HG03565 (cell line): ENCODE data around the gene KRT75.

ENCODE experiments used
- ATAC-seq: cut with Tn5 transposase; IDR thresholded peaks from one replicate; pipeline ENCODE4 v1.9.1; 2021; ENCODE audit warnings: mild to moderate bottlenecking, moderate library complexity; ENCODE audit not compliant: unreplicated experiment

The KRT75 gene

DNA sequence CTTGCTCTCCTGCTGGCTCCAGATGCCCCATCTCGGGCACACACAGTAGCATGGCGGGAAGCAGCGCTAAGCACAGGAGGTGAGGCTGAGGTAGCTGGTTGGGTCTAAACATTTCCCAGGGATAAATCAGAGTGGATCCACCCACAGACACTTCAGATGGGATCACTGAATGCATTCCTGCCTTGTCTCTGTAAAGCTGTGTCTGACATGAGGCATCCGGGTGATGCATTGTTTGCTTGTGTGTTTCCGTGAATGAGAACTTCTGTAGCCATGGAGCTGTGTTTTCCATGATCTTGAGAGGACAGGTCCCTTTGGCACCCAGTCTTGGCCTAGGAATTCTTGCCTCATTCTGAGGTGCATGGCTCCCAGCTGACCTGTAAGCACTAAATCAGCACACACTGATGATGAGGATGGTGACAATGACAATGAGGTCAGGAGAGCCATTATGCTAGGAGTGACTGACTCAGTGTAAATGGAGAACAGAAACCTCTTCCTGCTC, 6.7 kb upstream of the KRT75 start:
- ATAC-seq = no peak

DNA sequence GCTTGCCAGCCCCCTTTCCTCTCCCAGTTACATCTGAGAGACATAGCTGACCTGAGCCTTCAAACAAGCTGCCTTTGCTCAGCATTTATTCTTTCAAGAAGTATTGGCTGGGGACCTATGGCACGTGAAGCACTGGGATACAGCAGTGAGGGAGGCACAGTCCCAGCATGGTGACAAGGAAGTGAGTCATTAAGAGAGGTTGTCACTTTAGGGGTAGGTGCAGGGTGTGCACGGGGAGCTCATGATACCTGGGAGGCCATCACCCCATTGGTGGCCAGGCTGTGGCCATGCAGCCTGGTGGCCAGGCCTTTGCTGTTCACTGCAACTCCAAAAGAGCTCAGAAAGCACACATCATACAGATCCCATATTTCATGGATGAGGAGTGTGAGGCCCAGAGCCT, 5.7 kb upstream of the KRT75 start:
- no peak for ATAC-seq

DNA sequence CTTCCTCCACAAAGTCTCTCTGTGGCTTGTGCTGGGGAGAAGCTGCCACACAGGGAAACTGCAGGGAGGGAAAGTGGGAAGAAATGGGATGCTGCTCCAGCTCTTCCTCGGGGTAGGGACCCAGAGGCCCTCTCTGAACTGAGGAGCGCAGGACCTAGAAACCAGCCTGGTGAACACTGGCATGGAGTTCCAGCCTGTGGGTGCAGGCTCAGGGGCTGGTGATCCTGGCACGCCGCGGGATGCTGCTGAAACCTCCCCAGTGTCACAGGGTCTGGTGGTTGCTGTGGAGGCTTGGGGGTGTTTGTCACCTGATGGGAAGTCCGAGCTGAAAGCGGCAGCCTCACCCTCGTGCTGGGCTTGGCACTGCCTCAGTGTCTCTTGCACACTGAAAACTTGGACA, 5.2 kb upstream of the KRT75 start:
- ATAC-seq = no peak

DNA sequence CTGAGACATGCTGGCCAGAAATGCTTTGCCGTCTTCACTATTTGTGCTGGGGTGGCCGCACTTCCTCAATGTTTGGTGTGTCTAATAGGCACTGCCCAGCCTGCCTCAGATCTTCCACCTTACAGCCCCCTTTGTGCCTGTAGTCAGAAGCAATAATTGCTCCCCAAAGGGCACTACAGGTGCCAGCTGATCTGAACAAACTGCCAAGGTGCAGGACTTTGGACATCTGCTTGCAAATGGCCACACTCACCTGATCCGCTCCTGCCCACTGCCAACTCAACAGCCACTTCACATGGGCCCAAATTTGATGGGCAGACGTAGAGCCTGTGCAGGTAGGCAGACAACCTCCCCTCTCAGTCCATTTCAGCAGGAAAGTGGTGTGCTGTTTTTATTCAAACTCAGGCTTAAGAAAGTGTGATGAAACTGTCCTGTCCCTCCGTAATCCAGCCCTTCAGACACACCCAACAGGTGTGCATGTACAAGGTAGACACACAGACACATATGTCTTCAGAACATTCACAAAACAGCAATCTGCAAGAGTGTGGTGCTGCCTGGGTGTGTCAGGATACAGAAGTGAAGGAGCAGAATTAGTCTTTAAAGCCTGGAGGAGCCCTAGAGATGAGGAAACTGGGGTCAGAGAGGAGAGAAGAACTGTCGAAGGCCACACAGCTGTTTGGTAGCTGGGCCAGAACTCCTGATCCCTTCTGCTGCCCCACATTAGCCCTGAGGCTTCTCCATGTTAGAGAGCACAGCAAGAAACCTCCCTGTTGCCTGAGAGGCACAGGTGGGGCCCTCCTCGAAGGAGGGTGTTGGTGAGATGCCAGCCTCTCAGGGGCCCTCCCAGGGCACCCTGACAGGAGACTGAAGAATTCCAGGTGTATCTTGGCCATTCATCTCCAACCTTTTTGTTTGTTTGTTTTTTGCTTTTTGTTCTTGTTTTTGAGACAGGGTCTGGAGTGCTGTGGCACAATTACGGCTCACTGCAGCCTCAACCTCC, 4.4 kb upstream of the KRT75 start:
- no peak for ATAC-seq

DNA sequence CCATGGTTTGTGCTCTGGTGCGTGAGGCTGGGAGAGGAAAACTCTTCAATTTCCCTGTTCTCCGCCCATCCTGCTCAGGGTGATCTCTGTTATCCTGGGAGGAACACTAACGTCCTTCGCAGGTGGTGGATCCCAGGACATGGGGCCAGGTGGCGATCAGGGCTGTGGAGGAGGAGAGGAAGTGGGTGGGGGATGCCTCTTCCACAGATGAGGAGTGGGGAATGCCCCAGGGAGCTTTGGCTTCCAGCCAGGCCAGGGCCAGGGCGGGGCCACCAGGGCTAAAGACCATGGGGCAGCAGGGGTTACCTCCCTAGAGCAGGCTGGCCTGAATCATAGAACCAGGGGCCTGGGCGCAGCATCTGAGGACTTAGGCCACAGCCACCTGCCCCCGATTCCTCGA, 3.3 kb upstream of the KRT75 start:
- ATAC-seq = no peak

DNA sequence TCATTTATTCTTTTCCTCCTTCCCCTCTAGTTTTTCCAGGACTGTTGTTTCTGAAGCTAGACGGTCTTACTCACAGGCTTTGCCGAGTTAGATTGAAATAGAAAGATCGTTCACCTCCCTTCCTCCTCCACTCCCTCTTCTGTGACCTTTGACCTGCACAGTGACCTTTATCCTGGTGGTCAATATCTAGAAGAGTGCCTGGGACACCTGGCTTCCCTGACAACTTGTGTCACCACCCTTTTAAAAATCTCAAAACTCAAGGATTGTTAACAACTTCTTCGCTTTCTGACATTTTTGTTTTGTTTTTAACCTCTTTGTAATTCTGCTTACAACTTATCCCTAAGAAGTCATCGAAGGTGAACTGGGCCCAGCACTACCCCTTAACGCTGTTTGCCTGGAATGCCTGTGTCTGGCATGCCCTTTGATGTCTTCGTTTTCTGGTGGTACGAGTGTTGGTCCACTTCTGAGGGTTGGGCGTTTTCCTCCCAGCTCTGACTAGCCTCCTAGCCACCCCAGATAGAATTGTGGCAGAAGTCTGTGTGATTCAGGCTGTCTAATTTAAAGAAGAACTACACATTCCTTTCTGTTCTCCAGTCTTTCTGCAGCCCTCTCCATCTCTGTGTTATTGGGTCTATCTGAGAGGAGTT, 2.8 kb upstream of the KRT75 start:
- no peak for ATAC-seq

GRCh38 chr12:52436000-52436827, 2.0 kb upstream of the KRT75 start:
- no peak for ATAC-seq

GRCh38 chr12:52435659-52435999, 1.5 kb upstream of the KRT75 start:
- no peak for ATAC-seq

DNA sequence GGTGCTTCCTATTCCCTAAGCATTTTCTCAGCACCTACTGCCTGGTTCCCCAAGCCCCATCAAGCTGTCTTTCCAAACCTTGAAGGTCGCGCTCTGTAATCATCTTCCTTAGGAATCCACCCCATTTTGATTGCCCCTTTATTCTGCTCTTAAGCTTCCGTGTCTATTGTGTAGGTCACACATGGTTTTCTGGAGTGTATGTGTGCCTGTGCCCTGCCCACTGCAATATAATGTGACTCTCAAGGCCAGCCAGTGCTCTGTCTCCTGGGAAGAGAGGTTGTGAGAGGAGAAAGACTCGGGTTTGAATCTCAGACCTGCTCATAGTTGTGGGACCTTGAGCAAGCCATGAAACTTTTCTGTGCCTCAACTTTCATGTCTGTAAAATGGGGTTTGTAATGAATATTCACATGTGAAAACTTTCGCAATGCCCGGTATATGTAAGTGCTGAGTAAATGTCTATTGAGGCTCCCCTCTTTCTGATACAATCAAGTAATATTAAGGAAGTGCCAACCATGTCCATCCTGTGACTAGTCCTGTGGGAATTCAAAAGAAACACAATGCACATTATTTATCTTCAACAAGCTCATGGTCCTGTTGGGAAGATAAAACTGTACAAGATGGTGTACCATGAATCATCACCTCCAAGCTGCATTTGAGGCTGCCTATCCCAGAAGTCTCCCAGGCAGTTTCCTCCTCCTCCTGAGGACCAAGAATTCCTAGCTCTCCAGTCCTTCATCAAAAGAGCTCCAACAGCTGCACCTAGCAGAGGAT, 774 bp upstream of the KRT75 start:
- no peak for ATAC-seq

DNA sequence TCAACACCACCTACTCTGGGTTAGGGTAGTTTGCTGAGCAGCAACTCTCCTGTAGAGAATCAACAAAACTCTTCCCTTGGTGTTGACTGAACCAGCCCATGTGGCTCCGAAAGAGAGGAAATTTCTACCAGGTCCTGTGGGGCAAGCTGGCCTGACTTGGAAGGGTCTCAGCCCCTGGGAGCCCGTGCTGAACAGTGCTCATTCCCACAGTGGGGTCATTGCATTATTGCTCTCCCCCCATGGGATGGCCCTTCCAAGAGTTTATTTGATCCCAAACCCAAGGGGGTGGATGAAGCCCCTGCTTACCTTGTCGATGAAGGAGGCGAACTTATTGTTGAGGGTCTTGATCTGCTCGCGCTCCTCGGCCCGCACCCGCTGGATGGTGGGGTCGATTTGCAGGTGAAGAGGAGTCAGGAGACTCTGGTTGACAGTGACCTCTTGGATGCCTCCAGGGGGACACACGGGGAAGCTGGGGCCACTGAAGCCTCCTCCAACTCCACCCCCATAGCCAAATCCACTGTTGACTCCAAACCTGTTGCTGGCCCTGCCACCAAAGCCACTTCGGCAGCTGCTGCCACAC, 580 bp downstream of the KRT75 start:
- no peak for ATAC-seq

DNA sequence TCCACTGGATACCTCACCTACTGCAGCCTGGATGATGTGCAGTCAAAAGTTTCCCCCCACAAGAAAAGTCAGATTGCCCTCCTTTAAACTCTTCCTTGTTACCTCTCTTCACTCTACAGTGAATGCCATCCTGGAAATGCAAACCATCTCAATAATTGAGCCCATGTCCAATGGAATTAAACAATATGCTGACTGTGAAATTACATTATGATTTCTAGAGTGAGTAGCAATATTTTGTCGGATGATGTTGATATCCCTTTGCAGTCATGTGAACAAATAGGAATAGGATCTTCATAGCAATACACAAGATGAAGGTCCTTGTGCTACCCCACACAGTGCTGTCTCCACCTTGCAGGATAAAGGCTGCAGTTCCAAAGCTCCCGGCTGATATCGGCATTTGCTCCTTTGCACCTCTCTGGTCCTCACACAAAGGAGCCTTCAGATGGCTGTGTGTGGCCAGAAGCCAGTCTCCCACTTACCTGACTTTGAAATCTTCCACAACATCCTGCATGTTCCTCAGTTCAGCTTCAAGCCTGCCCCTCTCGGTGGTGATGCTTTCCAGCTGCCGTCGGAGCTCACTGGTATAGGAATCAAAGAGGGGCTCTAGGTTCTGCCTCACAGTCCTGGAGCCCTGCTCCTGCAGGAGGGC, 1.5 kb downstream of the KRT75 start:
- no peak for ATAC-seq

DNA sequence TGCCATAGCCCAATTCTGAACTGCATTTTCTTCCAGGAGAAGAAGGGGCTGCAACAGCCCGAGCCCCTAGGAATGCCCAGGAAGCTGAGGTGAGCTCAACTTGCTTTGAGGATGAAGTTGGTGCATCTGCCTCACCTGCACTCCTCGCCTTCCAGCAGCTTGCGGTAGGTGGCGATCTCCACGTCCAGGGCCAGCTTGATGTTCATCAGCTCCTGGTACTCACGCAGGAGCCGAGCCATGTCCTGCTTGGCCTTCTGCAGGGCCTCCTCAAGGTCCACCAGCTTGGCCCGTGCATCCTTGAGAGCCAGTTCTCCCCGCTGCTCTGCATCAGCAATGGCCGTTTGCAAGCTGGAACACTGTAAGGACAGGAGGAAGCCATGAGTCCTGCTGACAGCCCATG, 6.0 kb downstream of the KRT75 start:
- no peak for ATAC-seq

GRCh38 chr12:52427083-52427482, 7.1 kb downstream of the KRT75 start:
- ATAC-seq = no peak

DNA sequence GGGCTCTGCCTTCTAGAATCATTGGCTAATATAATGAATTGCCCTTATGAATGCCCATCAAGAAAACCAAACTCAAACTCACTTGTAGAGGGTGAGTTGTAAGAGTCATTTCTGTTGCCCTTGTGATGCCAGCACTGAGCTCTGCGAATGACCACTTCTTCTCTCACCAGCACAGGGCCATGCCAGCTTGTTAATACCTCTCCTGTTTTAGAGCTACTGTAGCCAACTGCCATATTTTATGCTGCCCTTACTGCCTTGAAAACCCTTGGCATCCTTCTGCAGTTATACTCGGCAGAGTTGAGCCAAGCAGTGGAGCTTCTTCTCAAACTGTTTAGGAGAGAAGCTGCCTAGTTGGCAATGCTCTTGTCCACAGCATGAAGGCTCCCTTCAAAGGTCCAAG, 8.1 kb downstream of the KRT75 start:
- ATAC-seq = no peak

DNA sequence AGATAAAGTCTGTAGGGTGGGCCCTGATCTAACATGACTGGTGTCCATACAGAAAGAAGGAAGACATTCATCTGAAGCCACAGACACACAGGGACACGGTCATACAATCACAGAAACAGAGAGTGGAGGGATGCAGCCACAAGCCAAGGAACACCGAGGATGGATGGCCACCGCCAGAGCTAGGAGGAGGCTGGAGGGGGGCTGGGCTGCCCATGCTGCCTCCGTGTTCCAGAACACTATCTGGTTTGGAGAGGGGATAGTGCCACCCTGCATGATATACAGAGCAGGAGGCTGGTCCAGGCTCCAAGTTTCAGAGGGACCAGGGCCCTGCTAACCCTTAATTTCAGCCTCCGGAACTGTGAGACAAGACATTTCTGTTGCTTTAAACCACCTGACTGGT, 8.7 kb downstream of the KRT75 start:
- ATAC-seq = no peak

- ATAC-seq = no peak
These were observed 10.3 kb downstream of the KRT75 start for GRCh38 chr12:52423661-52424500.

DNA sequence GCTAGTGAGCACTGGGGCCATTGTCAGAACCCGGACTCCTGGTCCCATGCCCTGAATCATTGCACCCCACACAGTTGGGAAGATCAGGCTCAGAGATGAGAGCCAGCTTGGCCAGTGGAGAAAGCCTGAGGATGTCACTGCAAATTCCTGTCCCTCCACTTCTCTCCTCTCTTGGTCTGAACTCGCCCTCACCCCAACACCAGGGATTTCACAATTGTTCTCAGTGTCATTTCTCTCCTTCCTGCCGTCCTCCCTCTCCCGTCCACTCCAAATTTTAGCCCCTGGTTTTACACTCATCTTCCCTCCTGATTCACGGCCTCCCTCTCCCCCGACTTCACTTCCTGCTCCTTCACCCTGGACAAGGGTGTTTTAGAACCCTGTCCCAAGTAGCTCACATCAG, 11.1 kb downstream of the KRT75 start:
- ATAC-seq = no peak

GRCh38 chr12:52419656-52420055, 14.5 kb downstream of the KRT75 start:
- ATAC-seq = no peak

GRCh38 chr12:52418576-52419110, 15.5 kb downstream of the KRT75 start:
- ATAC-seq = no peak
